HG02759 (cell line): Measurements from ENCODE around the gene SRRM1.
"Not testable (repeated sequence)": the region's sequence is repeated elsewhere in the genome, so short reads cannot be mapped to it uniquely, and the experiment has no call there.

Experiments
- ATAC-seq: cut with Tn5 transposase; IDR thresholded peaks from one replicate; pipeline ENCODE4 v1.9.1; 2021; ENCODE audit warnings: mild to moderate bottlenecking, moderate library complexity; ENCODE audit not compliant: unreplicated experiment

SRRM1 gene

GRCh38 chr1:24713736-24714135, 70.6 kb downstream of the SRRM1 start:
- ATAC-seq, result no peak

GRCh38 chr1:24714859-24715520, 71.9 kb downstream of the SRRM1 start:
- no peak for ATAC-seq

GRCh38 chr1:24715658-24716057, 72.6 kb downstream of the SRRM1 start:
- no peak for ATAC-seq

- ATAC-seq, result no peak
Observed at GRCh38 chr1:24717887-24718650, 75.0 kb downstream of the SRRM1 start.

- ATAC-seq, result no peak
Observed at GRCh38 chr1:24720152-24720551, 77.0 kb downstream of the SRRM1 start.

GRCh38 chr1:24721533-24721932, 78.4 kb downstream of the SRRM1 start:
- no peak for ATAC-seq

GRCh38 chr1:24722073-24723035, 79.3 kb downstream of the SRRM1 start:
- not testable (repeated sequence) for ATAC-seq
